ENCODE data around the gene GPR143. TPM values are rescaled to one million over a fixed set of nuclear protein-coding genes. Genes with fewer than 3 reads are reported as not detected.

The GPR143 gene
- total and polyA plus RNA-seq, 4 donors: 0.33 to 1.4 (median 0.48) TPM

GRCh38 chrX:9739130-9739529 is 26.5 kb downstream of the GPR143 start:
- Histone ChIP-seq H3K27ac (ENCODE audit: low read depth in 1 of 2, low read length in 2 of 2) (no peak overlapping the region), H3K4me1 (ENCODE audit: control insufficient read depth in 4 of 4, insufficient read depth in 4 of 4, low read length in 3 of 4) (no peaks in the 10 kb centered on the region), H3K9me3 (ENCODE audit: control insufficient read depth in 4 of 4, low read length in 3 of 4) (no peaks in the 10 kb centered on the region), H3K9ac (ENCODE audit: low read depth in 1 of 2, low read length in 2 of 2) (no peak overlapping the region), H3K36me3 (ENCODE audit: control insufficient read depth in 4 of 4, insufficient read depth in 3 of 4, low read depth in 1 of 4, low read length in 3 of 4) (no peaks in the 10 kb centered on the region), H3K27me3 (ENCODE audit: control insufficient read depth in 4 of 4, insufficient read depth in 4 of 4, low read length in 3 of 4) (no peaks in the 10 kb centered on the region), H3K4me3 (ENCODE audit: low read depth in 1 of 3, low read length in 3 of 3) (no peak overlapping the region)
- TF ChIP-seq RAD21 (IDR thresholded peaks at IDR 0.05) (no peak), FOXA1 (IDR thresholded peaks at IDR 0.05) (no peak), ZBTB33 (IDR thresholded peaks at IDR 0.05) (no peak), HNF4A (conservative IDR thresholded peaks at IDR 0.05) (no peak)
- WGBS: 89% methylated on average over 5 of the region's 5 CpGs
- no peak for DNase-seq (ENCODE audit: low spot score)

- TF ChIP-seq RXRA (IDR thresholded peaks at IDR 0.05) (no peak), HNF4G (IDR thresholded peaks at IDR 0.05) (no peak), FOXA2 (IDR thresholded peaks at IDR 0.05) (no peak), CTCF (IDR thresholded peaks at IDR 0.05; ENCODE audit: low read depth, low read length, missing input control) (no peak), HNF4A (conservative IDR thresholded peaks at IDR 0.05) (no peak), FOXA1 (IDR thresholded peaks at IDR 0.05) (no peak), SP1 (IDR thresholded peaks at IDR 0.05) (no peak), ZBTB33 (IDR thresholded peaks at IDR 0.05) (no peak), REST (IDR thresholded peaks at IDR 0.05) (no peak), RAD21 (IDR thresholded peaks at IDR 0.05) (no peak), YY1 (IDR thresholded peaks at IDR 0.05) (no peak), NR2F2 (IDR thresholded peaks at IDR 0.05) (no peak), EGR1 (IDR thresholded peaks at IDR 0.05; ENCODE audit: low read depth in 2 of 2) (no peak)
- H3K9me3 ChIP-seq (ENCODE audit: control insufficient read depth in 4 of 4, low read length in 3 of 4): peaks cover 0 to 3% (median under 1%) of the 10 kb centered on the region in 4 donors
- 78% methylated on average over 3 of the region's 3 CpGs for WGBS
- no peaks in the 10 kb centered on the region for H3K36me3 ChIP-seq (ENCODE audit: control insufficient read depth in 4 of 4, insufficient read depth in 3 of 4, low read depth in 1 of 4, low read length in 3 of 4)
- H3K4me3 ChIP-seq (ENCODE audit: low read depth in 1 of 3, low read length in 3 of 3): no peak overlapping the region
- H3K27me3 ChIP-seq (ENCODE audit: control insufficient read depth in 4 of 4, insufficient read depth in 4 of 4, low read length in 3 of 4): no peaks in the 10 kb centered on the region
- no peaks in the 10 kb centered on the region for H3K4me1 ChIP-seq (ENCODE audit: control insufficient read depth in 4 of 4, insufficient read depth in 4 of 4, low read length in 3 of 4)
- no peak overlapping the region for H3K27ac ChIP-seq (ENCODE audit: low read depth in 1 of 2, low read length in 2 of 2)
- no peak overlapping the region for H3K9ac ChIP-seq (ENCODE audit: low read depth in 1 of 2, low read length in 2 of 2)
- DNase-seq (ENCODE audit: low spot score): no peak
Observed at GRCh38 chrX:9738151-9738550, 27.5 kb downstream of the GPR143 start.
